ENCODE measurements around the gene SNAPIN. TPM values are rescaled to one million over a fixed set of nuclear protein-coding genes. Genes with fewer than 3 reads are reported as not detected.

Gene SNAPIN
- total and polyA plus RNA-seq, 3 donors from 2014 or later: 48.9 to 61.7 (median 57.4) TPM

DNA sequence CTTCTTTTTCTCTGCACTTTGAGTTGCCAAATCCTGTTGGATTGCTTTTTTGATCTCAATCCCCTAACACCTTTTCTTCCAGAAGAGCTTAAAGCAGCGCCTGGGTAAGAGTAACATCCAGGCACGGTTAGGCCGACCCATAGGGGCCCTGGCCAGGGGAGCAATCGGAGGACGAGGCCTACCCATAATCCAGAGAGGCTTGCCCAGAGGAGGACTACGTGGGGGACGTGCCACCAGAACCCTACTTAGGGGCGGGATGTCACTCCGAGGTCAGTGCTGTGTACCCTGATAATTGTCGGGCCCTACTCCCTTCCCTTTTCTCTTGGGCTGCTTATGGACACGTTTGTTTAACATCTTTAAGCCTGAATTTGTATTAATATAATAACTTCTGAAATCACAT, 16.3 kb upstream of the SNAPIN start:
- Histone ChIP-seq H3K9me3 (no peaks in the 10 kb centered on the region), H3K27me3 (no peaks in the 10 kb centered on the region), H3K36me3 (ENCODE audit: low read depth, missing control alignments) (no peaks in the 10 kb centered on the region), H3K4me3 (no peak overlapping the region), H3K27ac (no peak overlapping the region), H3K4me1 (peaks cover 17% of the 10 kb centered on the region)
- intact Hi-C loops (cut with DNase I; ENCODE audit: low total_unique reads): no loop called here
- 80 to 81% methylated on average over 11 of the region's 11 CpGs for WGBS, 2 donors
- TF ChIP-seq, protein P1, sequence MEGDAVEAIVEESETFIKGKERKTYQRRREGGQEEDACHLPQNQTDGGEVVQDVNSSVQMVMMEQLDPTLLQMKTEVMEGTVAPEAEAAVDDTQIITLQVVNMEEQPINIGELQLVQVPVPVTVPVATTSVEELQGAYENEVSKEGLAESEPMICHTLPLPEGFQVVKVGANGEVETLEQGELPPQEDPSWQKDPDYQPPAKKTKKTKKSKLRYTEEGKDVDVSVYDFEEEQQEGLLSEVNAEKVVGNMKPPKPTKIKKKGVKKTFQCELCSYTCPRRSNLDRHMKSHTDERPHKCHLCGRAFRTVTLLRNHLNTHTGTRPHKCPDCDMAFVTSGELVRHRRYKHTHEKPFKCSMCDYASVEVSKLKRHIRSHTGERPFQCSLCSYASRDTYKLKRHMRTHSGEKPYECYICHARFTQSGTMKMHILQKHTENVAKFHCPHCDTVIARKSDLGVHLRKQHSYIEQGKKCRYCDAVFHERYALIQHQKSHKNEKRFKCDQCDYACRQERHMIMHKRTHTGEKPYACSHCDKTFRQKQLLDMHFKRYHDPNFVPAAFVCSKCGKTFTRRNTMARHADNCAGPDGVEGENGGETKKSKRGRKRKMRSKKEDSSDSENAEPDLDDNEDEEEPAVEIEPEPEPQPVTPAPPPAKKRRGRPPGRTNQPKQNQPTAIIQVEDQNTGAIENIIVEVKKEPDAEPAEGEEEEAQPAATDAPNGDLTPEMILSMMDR (IDR thresholded peaks at IDR 0.05): no peak
- no peak for TF ChIP-seq POLR2A (IDR thresholded peaks at IDR 0.05)
- no peak for DNase-seq

DNA sequence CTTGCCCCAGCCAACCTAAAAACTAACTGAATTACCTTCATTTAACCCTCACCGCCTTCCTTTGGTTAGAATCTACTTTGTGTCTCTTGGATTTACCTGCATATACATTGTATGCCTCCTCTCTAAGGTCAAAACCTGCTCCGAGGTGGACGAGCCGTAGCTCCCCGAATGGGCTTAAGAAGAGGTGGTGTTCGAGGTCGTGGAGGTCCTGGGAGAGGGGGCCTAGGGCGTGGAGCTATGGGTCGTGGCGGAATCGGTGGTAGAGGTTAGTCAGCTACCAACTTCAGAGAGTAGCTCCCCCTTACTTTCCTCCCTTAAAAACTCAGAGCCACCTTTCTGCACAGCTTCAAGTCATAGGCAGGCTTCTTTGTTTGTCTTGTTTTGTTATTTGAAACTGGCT, 15.4 kb upstream of the SNAPIN start:
- H3K27ac ChIP-seq: peak overlapping the region; percentile 73
- H3K4me1 ChIP-seq: peaks cover 17% of the 10 kb centered on the region
- no peaks in the 10 kb centered on the region for H3K9me3 ChIP-seq
- DNase-seq: no peak
- 89 to 92% methylated on average over 11 of the region's 11 CpGs for WGBS, 2 donors
- intact Hi-C loops (cut with DNase I; ENCODE audit: low total_unique reads): no loop called here
- H3K27me3 ChIP-seq: no peaks in the 10 kb centered on the region
- no peak overlapping the region for H3K4me3 ChIP-seq
- no peaks in the 10 kb centered on the region for H3K36me3 ChIP-seq (ENCODE audit: low read depth, missing control alignments)
- TF ChIP-seq, protein P1 (IDR thresholded peaks at IDR 0.05): no peak
- no peak for TF ChIP-seq POLR2A (IDR thresholded peaks at IDR 0.05)

DNA sequence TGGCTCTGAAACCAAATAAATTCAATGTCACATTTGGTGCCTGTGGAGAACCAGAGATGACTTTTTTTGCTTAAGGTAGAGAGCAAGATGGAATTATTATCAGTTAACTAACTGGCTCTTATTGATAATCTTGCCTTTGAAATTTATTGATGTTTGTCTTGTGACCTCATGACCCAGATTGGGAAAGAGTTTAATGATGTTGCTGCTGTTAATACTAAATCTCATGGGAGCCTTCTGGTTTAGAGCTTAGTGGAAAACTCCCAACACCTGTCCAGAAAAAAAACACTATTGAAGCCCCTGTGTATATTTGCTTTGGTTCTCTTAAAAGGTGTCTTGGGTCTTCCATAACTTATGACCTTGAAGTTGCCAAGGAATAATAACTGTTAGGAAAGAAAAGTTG, 14.7 kb upstream of the SNAPIN start:
- no peaks in the 10 kb centered on the region for H3K9me3 ChIP-seq
- H3K27me3 ChIP-seq: no peaks in the 10 kb centered on the region
- TF ChIP-seq, protein P1 (IDR thresholded peaks at IDR 0.05): no peak
- no peak for TF ChIP-seq POLR2A (IDR thresholded peaks at IDR 0.05)
- H3K4me1 ChIP-seq: peaks cover 17% of the 10 kb centered on the region
- no peaks in the 10 kb centered on the region for H3K36me3 ChIP-seq (ENCODE audit: low read depth, missing control alignments)
- DNase-seq: no peak
- peak overlapping the region; percentile 73 for H3K27ac ChIP-seq
- H3K4me3 ChIP-seq: no peak overlapping the region
- intact Hi-C loops (cut with DNase I; ENCODE audit: low total_unique reads): no loop called here

DNA sequence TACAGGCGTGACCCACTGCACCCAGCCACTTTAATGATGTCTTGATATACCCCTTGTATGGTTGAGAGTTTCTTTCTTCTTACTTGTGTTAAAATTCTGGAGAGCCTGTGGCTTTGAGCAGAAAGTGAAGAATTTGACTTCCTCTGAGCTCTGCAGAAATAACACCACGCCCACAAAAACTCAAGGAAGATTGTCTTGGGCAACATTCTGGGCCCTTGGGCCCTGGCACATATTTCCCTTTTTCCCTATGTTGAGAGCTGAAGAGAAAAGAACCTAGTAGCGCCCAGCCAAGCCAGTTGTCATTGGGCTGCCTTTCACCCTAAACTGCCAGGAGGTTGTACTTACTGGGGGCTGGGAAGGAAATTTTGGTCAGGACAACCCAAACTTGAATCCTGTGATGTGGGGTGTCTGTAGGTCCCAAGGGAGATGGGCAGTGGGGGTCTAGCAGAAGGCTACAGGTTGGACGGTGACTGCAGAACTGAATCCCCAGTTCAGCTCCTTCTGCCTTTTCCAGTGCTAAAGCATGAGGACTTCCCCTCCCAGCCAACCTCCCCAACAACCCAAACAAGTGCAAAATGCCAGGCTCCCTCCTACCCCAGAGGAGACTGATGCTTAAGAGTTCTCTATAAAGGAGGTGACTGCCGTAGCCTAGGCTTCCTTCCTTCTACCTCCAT, 11.7 kb upstream of the SNAPIN start:
- H3K36me3 ChIP-seq (ENCODE audit: low read depth, missing control alignments): no peaks in the 10 kb centered on the region
- H3K4me3 ChIP-seq: no peak overlapping the region
- DNase-seq: no peak
- peak overlapping the region in 1 of 2 donors; percentile 64 for H3K27ac ChIP-seq
- H3K27me3 ChIP-seq: no peaks in the 10 kb centered on the region
- H3K9me3 ChIP-seq: no peaks in the 10 kb centered on the region
- TF ChIP-seq, protein P1 (IDR thresholded peaks at IDR 0.05): no peak
- TF ChIP-seq POLR2A (IDR thresholded peaks at IDR 0.05): no peak
- intact Hi-C loops (cut with DNase I; ENCODE audit: low total_unique reads): no loop called here
- 77 to 87% methylated on average over 5 of the region's 5 CpGs for whole genome bisulfite sequencing, 2 donors
- peaks cover 17% of the 10 kb centered on the region for H3K4me1 ChIP-seq

DNA sequence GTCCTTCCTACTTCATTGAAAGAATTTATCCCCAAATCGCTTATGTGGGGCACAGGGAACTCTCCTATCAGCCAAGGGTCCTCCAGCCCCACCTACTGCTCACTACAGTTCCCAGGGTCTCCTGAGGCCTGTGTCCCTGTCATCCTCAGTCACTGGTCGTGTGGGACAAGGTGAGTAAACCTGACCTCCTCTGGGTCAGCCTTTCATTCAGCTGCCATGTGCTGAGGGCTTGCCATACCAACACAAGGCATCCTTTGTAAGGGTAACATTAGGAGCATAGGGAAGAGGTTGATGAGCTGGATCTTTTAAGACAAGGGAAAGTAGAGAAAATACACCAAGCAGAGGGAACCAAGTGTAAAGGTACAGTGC, 11.2 kb upstream of the SNAPIN start:
- intact Hi-C loops (cut with DNase I; ENCODE audit: low total_unique reads): no loop called here
- Histone ChIP-seq H3K27me3 (no peaks in the 10 kb centered on the region), H3K4me3 (no peak overlapping the region), H3K36me3 (ENCODE audit: low read depth, missing control alignments) (no peaks in the 10 kb centered on the region), H3K27ac (peak overlapping the region in 1 of 2 donors; percentile 64), H3K4me1 (peaks cover 17% of the 10 kb centered on the region), H3K9me3 (no peaks in the 10 kb centered on the region)
- 50 to 54% methylated on average over 2 of the region's 2 CpGs for WGBS, 2 donors
- TF ChIP-seq POLR2A (IDR thresholded peaks at IDR 0.05): no peak
- TF ChIP-seq, protein P1 (IDR thresholded peaks at IDR 0.05): no peak
- DNase-seq: no peak
